Measurements from ENCODE around the gene ELOB.
"Not testable (repeated sequence)": the region's sequence is repeated elsewhere in the genome, so short reads cannot be mapped to it uniquely, and the experiment has no call there.

Gene ELOB

GRCh38 chr16:2745116-2745890 is 31.8 kb downstream of the ELOB start:
- no peak for DNase-seq (ENCODE audit: low read depth)

- no peak for DNase-seq (ENCODE audit: low read depth)
These were observed 32.4 kb downstream of the ELOB start for GRCh38 chr16:2744711-2745110.

- no peak for DNase-seq (ENCODE audit: low read depth)
These were observed 33.9 kb downstream of the ELOB start for GRCh38 chr16:2743007-2743810.

GRCh38 chr16:2742323-2743006 is 34.6 kb downstream of the ELOB start:
- no peak for DNase-seq (ENCODE audit: low read depth)

GRCh38 chr16:2741168-2741567 is 35.9 kb downstream of the ELOB start:
- no peak for DNase-seq (ENCODE audit: low read depth)

GRCh38 chr16:2740476-2740875 is 36.6 kb downstream of the ELOB start:
- DNase-seq (ENCODE audit: low read depth) = no peak

- no peak for DNase-seq (ENCODE audit: low read depth)
These were observed 37.3 kb downstream of the ELOB start for GRCh38 chr16:2739625-2740430.

GRCh38 chr16:2738615-2739014 is 38.5 kb downstream of the ELOB start:
- DNase-seq (ENCODE audit: low read depth) = no peak

- DNase-seq (ENCODE audit: low read depth) = no peak
These were observed 39.1 kb downstream of the ELOB start for GRCh38 chr16:2737895-2738418.

- no peak for DNase-seq (ENCODE audit: low read depth)
These were observed 39.9 kb downstream of the ELOB start for GRCh38 chr16:2737238-2737605.

- DNase-seq (ENCODE audit: low read depth) = no peak
These were observed 40.4 kb downstream of the ELOB start for GRCh38 chr16:2736476-2737237.

- DNase-seq (ENCODE audit: low read depth) = no peak
These were observed 42.1 kb downstream of the ELOB start for GRCh38 chr16:2734844-2735515.

- no peak for DNase-seq (ENCODE audit: low read depth)
These were observed 49.0 kb downstream of the ELOB start for GRCh38 chr16:2728034-2728433.

GRCh38 chr16:2726923-2727322 is 50.2 kb downstream of the ELOB start:
- no peak for DNase-seq (ENCODE audit: low read depth)

GRCh38 chr16:2724816-2725348 is 52.2 kb downstream of the ELOB start:
- no peak for DNase-seq (ENCODE audit: low read depth)

GRCh38 chr16:2724088-2724676 is 52.9 kb downstream of the ELOB start:
- DNase-seq (ENCODE audit: low read depth) = no peak

- not testable (repeated sequence) for DNase-seq (ENCODE audit: low read depth)
These were observed 55.4 kb downstream of the ELOB start for GRCh38 chr16:2721634-2722173.

Measured in stimulated activated CD8-positive, alpha-beta memory T cell treated with anti-CD3 and anti-CD28 coated beads, Interleukin-15, amount 100 ng/mL, for 24 hours (primary cell).